Upper lobe of left lung (tissue), 4 donors: ENCODE results near the gene LYPD4.

ENCODE experiments used
- CTCF ChIP-seq, 6 experiments: fragments of 450-650 bp in 4 of 6; fragments of 200-600 bp in 2 of 6; sonication (generic) in 2 of 6; IDR thresholded peaks; one replicate each; pipeline ENCODE4 v1.5.1; 2016 to 2019; ENCODE audit warnings: antibody characterized with exemption in 6 of 6
- EP300 ChIP-seq, 4 donors: sonication (generic); formaldehyde crosslinking; IDR thresholded peaks; one replicate each; pipeline ENCODE4 v1.5.1; 2017; ENCODE audit warnings: antibody characterized with exemption in 4 of 4, control low read depth in 2 of 4
- POLR2AphosphoS5 ChIP-seq, 2 donors: sonication (generic); formaldehyde crosslinking; IDR thresholded peaks; one replicate each; pipeline ENCODE4 v1.5.1; 2017; ENCODE audit warnings: antibody characterized with exemption in 2 of 2

- TF ChIP-seq CTCF (IDR thresholded peaks at IDR 0.05) (no peak), POLR2AphosphoS5 (IDR thresholded peaks at IDR 0.05) (no peak), EP300 (IDR thresholded peaks at IDR 0.05) (no peak)
These were observed 34.2 kb downstream of the LYPD4 start for GRCh38 chr19:41810301-41810700.
